HCT116 (cell line): ENCODE results near the gene FLG2. TPM values are rescaled to one million over a fixed set of nuclear protein-coding genes. Genes with fewer than 3 reads are reported as not detected.

ENCODE experiments used
- ATAC-seq: fragments of 200-7000 bp; cut with Tn5 transposase; 2 replicates; pipeline ENCODE4 v1.9.1; 2020; ENCODE audit warnings: mild to moderate bottlenecking, moderate library complexity
- BruUV-seq: library from RNA; stranded (reverse); fragments of 400-500 nt; replicated peaks from 2 replicates; lab custom pipeline; 2021; lab: Mats Ljungman, UMichigan
- CTCF ChIA-PET: fragments of 300-600 bp; sonication (Branson Sonifier 250); formaldehyde crosslinking; loops from one replicate; lab custom pipeline; 2021; ENCODE audit warnings: antibody characterized with exemption; lab: Charles Lee
- POLR2A ChIA-PET: fragments of 300-600, 350-600 bp; sonication (Branson Sonifier 250); formaldehyde crosslinking; loops from one replicate; lab custom pipeline; 2021; ENCODE audit warnings: antibody characterized with exemption; lab: Charles Lee
- RAD21 ChIA-PET, 2 experiments: fragments of 300-600 bp; sonication (Branson Sonifier 250); formaldehyde crosslinking; loops; one replicate each; lab custom pipeline; 2023; ENCODE audit warnings: low total read pairs in 2 of 2; ENCODE audit not compliant: uncharacterized antibody in 2 of 2, unreplicated experiment in 2 of 2, low non-redundant PET in 1 of 2; lab: Charles Lee
- DNase-seq: peaks from one replicate; pipeline ENCODE4 v3.0.0-alpha.2; 2010; ENCODE audit warnings: low read depth, low spot score
- H2AFZ ChIP-seq: fragments of 200-600 bp; shearing (Covaris generic), sonication (generic); 2 replicates; pipeline ENCODE4 v1.6.1; 2017; ENCODE audit warnings: low read depth, mixed run types, mixed read lengths, antibody characterized with exemption, low read length; ENCODE audit not compliant: poor library complexity, severe bottlenecking
- H3K27ac ChIP-seq: 2 replicates; pipeline ENCODE4 v1.5.1; 2012; ENCODE audit warnings: low read depth, low read length
- H3K27me3 ChIP-seq: fragments of 200-600 bp; sonication (generic); 2 replicates; pipeline ENCODE4 v1.6.1; 2016; ENCODE audit warnings: mixed run types, low read length, mixed read lengths; ENCODE audit not compliant: insufficient read depth
- H3K36me3 ChIP-seq, 2 experiments: fragments of 200-500 bp in 1 of 2; fragments of 200-600 bp in 1 of 2; sonication (Bioruptor generic) in 1 of 2; sonication (generic) in 1 of 2; 2 replicates each; pipeline versions ENCODE4 v1.5.1 to v1.6.1; 2014 to 2016; ENCODE audit warnings: low read length in 2 of 2, inconsistent platforms in 1 of 2, mixed read lengths in 1 of 2, mixed run types in 1 of 2; ENCODE audit not compliant: insufficient read depth in 2 of 2, control insufficient read depth in 1 of 2
- H3K4me1 ChIP-seq, 2 experiments: fragments of 200-600 bp in 1 of 2; sonication (generic) in 1 of 2; 2 replicates each; pipeline versions ENCODE4 v1.5.1 to v1.6.1; 2012 to 2017; ENCODE audit warnings: low read length in 2 of 2, inconsistent platforms in 1 of 2, mild to moderate bottlenecking in 1 of 2, mixed read lengths in 1 of 2, mixed run types in 1 of 2, moderate library complexity in 1 of 2; ENCODE audit not compliant: insufficient read depth in 2 of 2, control insufficient read depth in 1 of 2
- H3K4me2 ChIP-seq: fragments of 200-600 bp; sonication (generic); 2 replicates; pipeline ENCODE4 v1.6.1; 2017; ENCODE audit warnings: mixed run types, low read length, mixed read lengths
- H3K4me3 ChIP-seq, 2 experiments: fragments of 200-600 bp in 1 of 2; sonication (generic) in 1 of 2; replicated peaks in 1 of 2; 2 replicates each; pipeline ENCODE4 v1.5.1; 2011 to 2016; ENCODE audit warnings: low read length in 2 of 2, control low read depth in 1 of 2, low read depth in 1 of 2, mild to moderate bottlenecking in 1 of 2, mixed read lengths in 1 of 2, mixed run types in 1 of 2
- H3K79me2 ChIP-seq: fragments of 200-600 bp; sonication (generic); 2 replicates; pipeline ENCODE4 v1.6.1; 2017; ENCODE audit warnings: mild to moderate bottlenecking, mixed run types, low read length, moderate library complexity, mixed read lengths; ENCODE audit not compliant: insufficient read depth
- H3K9ac ChIP-seq: fragments of 200-600 bp; sonication (generic); 2 replicates; pipeline ENCODE4 v1.6.1; 2016; ENCODE audit warnings: low read length, mixed read lengths
- H3K9me2 ChIP-seq: fragments of 200-600 bp; sonication (generic), shearing (Covaris generic); 2 replicates; pipeline ENCODE4 v1.6.1; 2017; ENCODE audit warnings: mixed run types, mild to moderate bottlenecking, moderate library complexity; ENCODE audit not compliant: insufficient read depth
- H3K9me3 ChIP-seq, 2 experiments: fragments of 200-500 bp in 1 of 2; fragments of 200-600 bp in 1 of 2; sonication (Bioruptor generic) in 1 of 2; sonication (generic) in 1 of 2; 2 replicates each; pipeline ENCODE4 v1.6.1; 2014 to 2017; ENCODE audit warnings: low read length in 2 of 2, mixed read lengths in 2 of 2, inconsistent platforms in 1 of 2, low read depth in 1 of 2, mild to moderate bottlenecking in 1 of 2, mixed run types in 1 of 2, moderate library complexity in 1 of 2; ENCODE audit not compliant: control insufficient read depth in 1 of 2, insufficient read depth in 1 of 2
- H4K20me1 ChIP-seq: fragments of 200-600 bp; sonication (generic), shearing (Covaris generic); 2 replicates; pipeline ENCODE4 v1.6.1; 2017; ENCODE audit warnings: mixed run types, mild to moderate bottlenecking, moderate library complexity; ENCODE audit not compliant: insufficient read depth
- CEBPB ChIP-seq: IDR thresholded peaks from 2 replicates; pipeline ENCODE4 v1.6.1; 2012; ENCODE audit warnings: low read depth
- EGR1 ChIP-seq: IDR thresholded peaks from 2 replicates; pipeline ENCODE4 v1.6.1; 2012; ENCODE audit warnings: low read depth
- ELF1 ChIP-seq: IDR thresholded peaks from 2 replicates; pipeline ENCODE4 v1.6.1; 2012; ENCODE audit warnings: low read depth, borderline replicate concordance
- EZH2phosphoT487 ChIP-seq: fragments of 200-600 bp; IDR thresholded peaks from 2 replicates; pipeline ENCODE4 v1.6.1; 2018; ENCODE audit warnings: antibody characterized with exemption, borderline replicate concordance
- POLR2A ChIP-seq: IDR thresholded peaks from 2 replicates; pipeline ENCODE4 v1.7.0; 2011; ENCODE audit warnings: borderline replicate concordance; ENCODE audit not compliant: insufficient read depth, insufficient read length; ENCODE audit errors: extremely low read depth
- SIN3A ChIP-seq: IDR thresholded peaks from 2 replicates; pipeline ENCODE4 v1.6.1; 2012; ENCODE audit warnings: low read depth
- SP1 ChIP-seq: IDR thresholded peaks from 2 replicates; pipeline ENCODE4 v1.6.1; 2012; ENCODE audit warnings: low read depth
- SRF ChIP-seq: IDR thresholded peaks from 2 replicates; pipeline ENCODE4 v1.6.1; 2012; ENCODE audit warnings: low read depth
- TCF7L2 ChIP-seq: IDR thresholded peaks from 2 replicates; pipeline ENCODE4 v1.7.0; 2011; ENCODE audit warnings: borderline replicate concordance, inconsistent platforms; ENCODE audit not compliant: insufficient read depth, insufficient read length; ENCODE audit errors: extremely low read depth
- intact Hi-C: fragments of 100-400 bp; cut with micrococcal nuclease; formaldehyde crosslinking; loops from 2 replicates; pipeline ENCODE4 v1.10.0; 2022
- total RNA-seq: library from RNA; stranded (reverse); gene quantifications from one replicate; pipeline ENCODE4 v1.2.1, GENCODE V29; 2021; ENCODE audit not compliant: unreplicated experiment
- TF ChIP-seq, protein P1 (sequence below): IDR thresholded peaks from 2 replicates; pipeline ENCODE4 v1.6.1; 2012

The FLG2 gene
- total RNA-seq, 1 experiment from 2014 or later: not detected

DNA sequence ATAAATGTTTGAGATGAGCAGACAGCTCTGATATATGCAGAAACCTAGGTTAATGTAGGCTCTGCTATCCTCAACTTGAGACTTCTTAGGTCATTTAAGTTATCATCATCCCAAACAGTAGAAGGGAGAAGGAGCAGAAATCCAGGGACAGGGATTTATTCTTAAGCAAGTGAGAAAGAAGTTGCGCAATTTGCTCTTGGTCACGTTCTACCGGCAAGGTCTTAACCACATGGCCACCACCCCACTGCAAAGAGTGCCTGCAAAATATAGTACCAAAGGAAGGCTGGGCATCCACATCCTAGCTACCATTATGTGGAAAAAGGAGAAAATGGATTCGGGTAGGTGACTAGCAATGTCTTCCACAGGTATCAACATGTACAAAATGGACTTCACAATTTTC lies 29.1 kb upstream of the FLG2 start:
- ChIA-PET RAD21 (no interaction called here), POLR2A (no interaction called here), CTCF (interaction anchor here (1.3 to 4.1 kb wide), 2 partner anchors 10 to 42 kb away, joined by 3 to 31 read pairs; no protein-coding TSS in a partner anchor)
- no peak overlapping the region for H3K9ac ChIP-seq
- H3K4me2 ChIP-seq: no peak overlapping the region
- no peaks in the 10 kb centered on the region for H4K20me1 ChIP-seq
- H3K36me3 ChIP-seq: no peaks in the 10 kb centered on the region
- H3K4me1 ChIP-seq: peaks cover 0 to 9% of the 10 kb centered on the region in 2 experiments; a peak in 2 of 4 replicates
- intact Hi-C loops: no loop called here
- no peaks in the 10 kb centered on the region for H3K9me2 ChIP-seq
- no peak for ATAC-seq
- H3K4me3 ChIP-seq: no peak overlapping the region
- H3K79me2 ChIP-seq: no peaks in the 10 kb centered on the region
- H3K9me3 ChIP-seq: no peaks in the 10 kb centered on the region
- H3K27me3 ChIP-seq: peaks cover 59% of the 10 kb centered on the region
- TF ChIP-seq SRF (no peak), EZH2phosphoT487 (no peak), SP1 (no peak), TCF7L2 (no peak), SIN3A (no peak), POLR2A (no peak), ELF1 (no peak), CEBPB (no peak; the same call in 1 of the 2 replicates), EGR1 (no peak)
- no peak overlapping the region for H2AFZ ChIP-seq
- no peak for DNase-seq
- no peak overlapping the region for H3K27ac ChIP-seq
- BruUV-seq: no TSS peak

DNA sequence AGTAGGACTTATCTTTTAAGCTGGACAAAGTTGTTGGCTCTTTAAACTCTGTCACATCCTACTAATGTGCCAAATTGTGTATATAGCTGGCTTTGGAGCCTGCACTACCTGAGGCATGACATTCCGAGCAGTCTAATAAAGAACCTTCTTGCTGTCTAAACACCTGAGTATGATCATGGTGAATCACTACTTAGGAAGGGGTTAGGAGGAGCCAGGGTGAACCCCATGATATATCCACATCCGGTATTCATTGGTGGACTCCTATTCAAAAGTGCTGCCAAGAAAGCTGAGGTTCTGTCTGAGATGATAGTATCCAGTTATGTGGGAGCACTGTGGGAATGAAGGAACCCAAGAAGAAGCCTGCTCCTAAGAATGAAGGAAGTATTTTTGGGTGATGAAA lies 27.1 kb upstream of the FLG2 start:
- no peak for DNase-seq
- ChIA-PET POLR2A (no interaction called here), RAD21 (no interaction called here), CTCF (no interaction called here)
- ATAC-seq: no peak
- no peak overlapping the region for H3K4me3 ChIP-seq
- no peak overlapping the region for H2AFZ ChIP-seq
- TF ChIP-seq, protein P1, sequence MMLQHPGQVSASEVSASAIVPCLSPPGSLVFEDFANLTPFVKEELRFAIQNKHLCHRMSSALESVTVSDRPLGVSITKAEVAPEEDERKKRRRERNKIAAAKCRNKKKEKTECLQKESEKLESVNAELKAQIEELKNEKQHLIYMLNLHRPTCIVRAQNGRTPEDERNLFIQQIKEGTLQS: no peak
- no peak for TF ChIP-seq SP1
- no peak overlapping the region for H3K27ac ChIP-seq
- intact Hi-C loops: no loop called here
- H3K79me2 ChIP-seq: no peaks in the 10 kb centered on the region
- no peaks in the 10 kb centered on the region for H3K9me3 ChIP-seq
- no peak overlapping the region for H3K4me2 ChIP-seq
- H3K36me3 ChIP-seq: no peaks in the 10 kb centered on the region
- no peaks in the 10 kb centered on the region for H4K20me1 ChIP-seq
- no peak overlapping the region for H3K9ac ChIP-seq
- H3K9me2 ChIP-seq: no peaks in the 10 kb centered on the region
- H3K4me1 ChIP-seq: no peaks in the 10 kb centered on the region
- no TSS peak for BruUV-seq
- H3K27me3 ChIP-seq: peaks cover 49% of the 10 kb centered on the region
